H4 (cell line): Measurements from ENCODE around the gene TAF1C. TPM values are rescaled to one million over a fixed set of nuclear protein-coding genes. Genes with fewer than 3 reads are reported as not detected.
"Not testable (repeated sequence)": the region's sequence is repeated elsewhere in the genome, so short reads cannot be mapped to it uniquely, and the experiment has no call there.

Experiments used
- DNase-seq: peaks from one replicate; pipeline ENCODE4 v3.0.0-alpha.2; 2015; ENCODE audit warnings: low spot score
- total RNA-seq: library from RNA; depleted of rRNA; stranded (reverse); fragments of >200 nt; shearing (Covaris generic); gene quantifications from 2 replicates; pipeline ENCODE4 v1.2.3, GENCODE V29; 2014

The TAF1C gene
- total RNA-seq, 1 experiment from 2014 or later = 18.4 TPM

- no peak for DNase-seq
Measured at GRCh38 chr16:84207879-84208278, 21.0 kb upstream of the TAF1C start.

GRCh38 chr16:84207251-84207650, 20.4 kb upstream of the TAF1C start:
- no peak for DNase-seq

GRCh38 chr16:84205976-84206691, 19.3 kb upstream of the TAF1C start:
- DNase-seq = no peak

- DNase-seq = not testable (repeated sequence)
Measured at GRCh38 chr16:84205123-84205522, 18.3 kb upstream of the TAF1C start.

- not testable (repeated sequence) for DNase-seq
Measured at GRCh38 chr16:84204551-84204950, 17.7 kb upstream of the TAF1C start.

GRCh38 chr16:84199861-84200260, 13.0 kb upstream of the TAF1C start:
- DNase-seq = no peak

GRCh38 chr16:84199097-84199496, 12.2 kb upstream of the TAF1C start:
- DNase-seq = no peak

GRCh38 chr16:84198401-84198800, 11.5 kb upstream of the TAF1C start:
- peak; percentile 55 for DNase-seq

- DNase-seq = no peak
Measured at GRCh38 chr16:84197466-84198128, 10.7 kb upstream of the TAF1C start.

- no peak for DNase-seq
Measured at GRCh38 chr16:84196727-84197394, 10.0 kb upstream of the TAF1C start.

GRCh38 chr16:84196101-84196500, 9.2 kb upstream of the TAF1C start:
- DNase-seq = no peak

- DNase-seq = no peak
Measured at GRCh38 chr16:84195201-84196093, 8.6 kb upstream of the TAF1C start.

- no peak for DNase-seq
Measured at GRCh38 chr16:84194470-84195200, 7.8 kb upstream of the TAF1C start.

GRCh38 chr16:84194018-84194417, 7.2 kb upstream of the TAF1C start:
- no peak for DNase-seq

- DNase-seq = no peak
Measured at GRCh38 chr16:84193480-84193879, 6.6 kb upstream of the TAF1C start.

GRCh38 chr16:84191466-84191865, 4.6 kb upstream of the TAF1C start:
- DNase-seq = no peak

- DNase-seq = no peak
Measured at GRCh38 chr16:84190731-84191388, 4.0 kb upstream of the TAF1C start, which contains the start of gene ADAD2. ADAD2 (plus strand) TSS chr16:84191157; CDS start chr16:84191231, 74 bp downstream.

- no peak for DNase-seq
Measured at GRCh38 chr16:84184775-84185174, 2.1 kb downstream of the TAF1C start.

- DNase-seq = no peak
Measured at GRCh38 chr16:84183911-84184591, 2.8 kb downstream of the TAF1C start.

GRCh38 chr16:84183572-84183875, 3.3 kb downstream of the TAF1C start:
- DNase-seq = no peak
